Kidney epithelial cell (primary cell): ENCODE data around the gene LILRB3. TPM values are rescaled to one million over a fixed set of nuclear protein-coding genes. Genes with fewer than 3 reads are reported as not detected.
"Not testable (repeated sequence)": the region's sequence is repeated elsewhere in the genome, so short reads cannot be mapped to it uniquely, and the experiment has no call there.

ENCODE experiments used
- DNase-seq: peaks from one replicate; pipeline ENCODE4 v3.0.0-alpha.2; 2010; ENCODE audit warnings: low read depth
- H3K27me3 ChIP-seq: 2 replicates; pipeline ENCODE4 v1.6.0; 2011; ENCODE audit warnings: low read length; ENCODE audit not compliant: control insufficient read depth, insufficient read depth
- H3K36me3 ChIP-seq: 2 replicates; pipeline ENCODE4 v1.5.1; 2011; ENCODE audit warnings: low read length; ENCODE audit not compliant: control insufficient read depth, insufficient read depth
- H3K4me3 ChIP-seq: 2 replicates; pipeline ENCODE4 v1.5.1; 2011; ENCODE audit warnings: low read depth, mild to moderate bottlenecking, control low read depth, low read length
- CTCF ChIP-seq: IDR thresholded peaks from 2 replicates; pipeline ENCODE4 v1.5.1; 2011; ENCODE audit warnings: mild to moderate bottlenecking, moderate library complexity, low read length, control low read depth, inconsistent platforms; ENCODE audit not compliant: insufficient read depth, poor library complexity, severe bottlenecking
- total RNA-seq: library from RNA; depleted of rRNA; stranded (reverse); fragments of >200 nt; gene quantifications from 2 replicates; pipeline ENCODE4 v1.2.3, GENCODE V29; 2015

LILRB3 gene
- total RNA-seq, 1 donor from 2014 or later, result 0.50 TPM

GRCh38 chr19:54245936-54246335 is 23.1 kb upstream of the LILRB3 start:
- Histone ChIP-seq H3K36me3 (no peaks in the 10 kb centered on the region), H3K27me3 (peaks cover 3% of the 10 kb centered on the region), H3K4me3 (no peak overlapping the region)
- no peak for DNase-seq
- TF ChIP-seq CTCF, result no peak

- not testable (repeated sequence) for DNase-seq
These were observed 21.0 kb upstream of the LILRB3 start for GRCh38 chr19:54243809-54244208.

GRCh38 chr19:54242646-54243045 is 19.8 kb upstream of the LILRB3 start, which contains the start of gene LILRA6:
Gene LILRA6, minus strand, starts transcription at chr19:54242790.
- H3K27me3 ChIP-seq, H3K36me3 ChIP-seq, DNase-seq, H3K4me3 ChIP-seq: not testable (repeated sequence)

More at GRCh38 chr19:54243809-54244208, 21.0 kb upstream of the LILRB3 start:
- not testable (repeated sequence) for H3K27me3 ChIP-seq, H3K4me3 ChIP-seq, H3K36me3 ChIP-seq

- not testable (repeated sequence) for H3K36me3 ChIP-seq, H3K4me3 ChIP-seq, DNase-seq, H3K27me3 ChIP-seq
These were observed 19.4 kb upstream of the LILRB3 start for GRCh38 chr19:54242234-54242633.

GRCh38 chr19:54240372-54241336 is 17.8 kb upstream of the LILRB3 start:
- not testable (repeated sequence) for H3K4me3 ChIP-seq, H3K27me3 ChIP-seq, H3K36me3 ChIP-seq, DNase-seq

GRCh38 chr19:54239491-54240371 is 16.9 kb upstream of the LILRB3 start:
- not testable (repeated sequence) for H3K36me3 ChIP-seq, H3K4me3 ChIP-seq, H3K27me3 ChIP-seq, DNase-seq

- no peak for TF ChIP-seq CTCF
- no peak overlapping the region for H3K4me3 ChIP-seq
- no peaks in the 10 kb centered on the region for H3K36me3 ChIP-seq
- no peaks in the 10 kb centered on the region for H3K27me3 ChIP-seq
- DNase-seq, result no peak
These were observed 11.1 kb upstream of the LILRB3 start for GRCh38 chr19:54233941-54234340.
